HTR-8/SVneo (cell line): ENCODE results near the gene LY9.
"Not testable (repeated sequence)": the region's sequence is repeated elsewhere in the genome, so short reads cannot be mapped to it uniquely, and the experiment has no call there.

ENCODE experiments used
- DNase-seq: peaks from one replicate; pipeline ENCODE4 v3.0.0; 2011; ENCODE audit warnings: low spot score, mixed read lengths; ENCODE audit not compliant: insufficient read length
- FAIRE-seq: peaks from 2 replicates; lab custom pipeline; 2011; peaks lifted over from hg19 to GRCh38; lab: Jason Lieb, UNC

The LY9 gene

GRCh38 chr1:160862203-160863060, 66.5 kb downstream of the LY9 start, which contains the start of gene CD244:
Gene CD244 (minus strand): TSS chr1:160862887. CDS start chr1:160862677, 210 bp downstream.
- no peak for DNase-seq
- FAIRE-seq: no peak

GRCh38 chr1:160863061-160863773, 67.2 kb downstream of the LY9 start:
- DNase-seq (no peak), FAIRE-seq (no peak)

- DNase-seq: no peak
- no peak for FAIRE-seq
Observed at GRCh38 chr1:160863774-160864131, 67.8 kb downstream of the LY9 start.

GRCh38 chr1:160864173-160864572, 68.2 kb downstream of the LY9 start:
- FAIRE-seq (no peak), DNase-seq (no peak)

- DNase-seq: no peak
- no peak for FAIRE-seq
Observed at GRCh38 chr1:160865337-160865736, 69.4 kb downstream of the LY9 start.

GRCh38 chr1:160866001-160866694, 70.2 kb downstream of the LY9 start:
- no peak for FAIRE-seq

GRCh38 chr1:160866695-160867260, 70.8 kb downstream of the LY9 start:
- FAIRE-seq (no peak), DNase-seq (no peak)

More at GRCh38 chr1:160866001-160866694, 70.2 kb downstream of the LY9 start:
- no peak for DNase-seq

- FAIRE-seq, DNase-seq: not testable (repeated sequence)
Observed at GRCh38 chr1:160867651-160868050, 71.7 kb downstream of the LY9 start.

- no peak for DNase-seq
- no peak for FAIRE-seq
Observed at GRCh38 chr1:160868141-160868540, 72.2 kb downstream of the LY9 start.

GRCh38 chr1:160874935-160875334, 79.0 kb downstream of the LY9 start:
- DNase-seq: no peak
- FAIRE-seq: no peak

GRCh38 chr1:160875591-160875990, 79.6 kb downstream of the LY9 start:
- FAIRE-seq, DNase-seq: not testable (repeated sequence)

GRCh38 chr1:160876311-160876710, 80.3 kb downstream of the LY9 start:
- DNase-seq (no peak), FAIRE-seq (no peak)

- FAIRE-seq (no peak), DNase-seq (no peak)
Observed at GRCh38 chr1:160877221-160877620, 81.2 kb downstream of the LY9 start.
